ENCODE results near the gene OGT. TPM values are rescaled to one million over a fixed set of nuclear protein-coding genes. Genes with fewer than 3 reads are reported as not detected.
"Not testable (repeated sequence)": the region's sequence is repeated elsewhere in the genome, so short reads cannot be mapped to it uniquely, and the experiment has no call there.

OGT gene
- total RNA-seq, 4 donors from 2014 or later, result 175 to 256 (median 231) TPM

DNA sequence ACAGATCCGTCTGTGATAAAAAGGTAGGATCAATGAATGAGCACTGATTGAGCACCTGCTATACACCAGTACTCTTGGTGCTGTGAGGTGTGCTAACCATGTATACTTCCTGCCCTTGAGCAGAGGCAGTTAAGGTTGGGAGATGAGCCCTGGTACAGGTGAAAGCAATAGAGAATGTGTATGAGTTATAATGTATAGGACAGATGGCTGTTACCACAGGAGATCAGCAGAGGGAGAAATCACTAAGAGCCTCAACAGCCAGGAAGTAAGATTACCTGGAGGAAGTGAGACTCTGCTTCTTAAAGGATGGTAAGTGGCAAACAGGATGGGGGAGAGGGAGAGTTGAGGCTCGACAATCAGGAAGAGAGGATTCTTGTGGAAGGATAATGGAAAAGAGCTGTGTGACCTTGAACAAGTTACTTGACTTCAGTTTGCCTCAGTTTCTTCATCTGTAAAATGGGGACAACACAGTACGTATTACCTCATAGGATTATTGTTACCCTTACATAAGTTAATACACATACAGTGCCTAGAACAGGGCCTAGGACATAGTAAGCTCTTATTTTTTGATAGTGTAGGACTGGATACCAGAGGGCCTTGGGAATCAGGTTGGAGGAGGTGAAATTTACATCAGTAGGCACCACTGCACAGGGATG lies 76.3 kb downstream of the OGT start:
- Histone ChIP-seq H3K27ac (no peak overlapping the region), H3K27me3 (no peaks in the 10 kb centered on the region), H3K4me3 (no peak overlapping the region), H3K4me1 (no peaks in the 10 kb centered on the region), H3K9me3 (no peaks in the 10 kb centered on the region), H3K36me3 (peaks cover 0 to 85% (median 0%) of the 10 kb centered on the region in 3 donors)
- WGBS, 2 donors, result 76 to 82% methylated on average over 3 of the region's 3 CpGs
- TF ChIP-seq POLR2A (IDR thresholded peaks at IDR 0.05), result no peak
- TF ChIP-seq EP300 (IDR thresholded peaks at IDR 0.05), result no peak
- no peak for TF ChIP-seq CTCF (IDR thresholded peaks at IDR 0.05)
- DNase-seq (ENCODE audit: low spot score in 2 of 2), result no peak

- not testable (repeated sequence) for H3K27ac ChIP-seq; H3K4me3 ChIP-seq; H3K27me3 ChIP-seq; H3K9me3 ChIP-seq; DNase-seq (ENCODE audit: low spot score in 2 of 2); H3K4me1 ChIP-seq
- WGBS, 2 donors, result 88 to 90% methylated on average over 3 to 9 of the region's 9 CpGs
- peaks cover 0 to 74% (median 0%) of the 10 kb centered on the region in 3 donors for H3K36me3 ChIP-seq
These were observed 78.8 kb downstream of the OGT start for GRCh38 chrX:71611736-71612135.

DNA sequence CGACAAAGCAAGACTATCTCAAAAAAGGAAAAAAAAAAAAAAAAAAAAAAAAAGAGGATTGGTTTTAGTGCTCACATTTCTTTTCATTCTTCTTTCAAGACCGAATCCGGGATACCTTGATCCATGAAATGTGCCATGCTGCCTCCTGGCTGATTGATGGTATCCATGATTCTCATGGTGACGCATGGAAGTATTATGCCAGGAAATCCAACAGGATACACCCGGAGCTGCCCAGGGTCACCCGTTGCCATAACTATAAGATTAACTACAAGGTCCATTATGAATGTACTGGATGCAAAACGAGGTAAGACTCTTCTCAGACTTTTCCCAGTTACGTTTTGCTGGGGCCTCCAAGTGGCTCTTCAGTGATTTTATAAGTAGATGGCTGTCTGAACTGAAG lies 79.4 kb downstream of the OGT start:
- no peaks in the 10 kb centered on the region for H3K4me1 ChIP-seq
- H3K4me3 ChIP-seq, result no peak overlapping the region
- no peak for TF ChIP-seq CTCF (IDR thresholded peaks at IDR 0.05)
- no peak for TF ChIP-seq EP300 (IDR thresholded peaks at IDR 0.05)
- no peak for TF ChIP-seq POLR2A (IDR thresholded peaks at IDR 0.05)
- 84 to 85% methylated on average over 8 of the region's 8 CpGs for WGBS, 2 donors
- H3K27ac ChIP-seq, result no peak overlapping the region
- no peaks in the 10 kb centered on the region for H3K9me3 ChIP-seq
- peaks cover 0 to 74% (median 0%) of the 10 kb centered on the region in 3 donors for H3K36me3 ChIP-seq
- no peak for DNase-seq (ENCODE audit: low spot score in 2 of 2)
- H3K27me3 ChIP-seq, result no peaks in the 10 kb centered on the region

- Histone ChIP-seq H3K4me1 (peaks cover 0 to 3% (median 0%) of the 10 kb centered on the region in 4 donors), H3K27me3 (no peaks in the 10 kb centered on the region), H3K27ac (no peak overlapping the region), H3K4me3 (no peak overlapping the region), H3K9me3 (no peaks in the 10 kb centered on the region), H3K36me3 (peaks cover 0 to 49% (median 0%) of the 10 kb centered on the region in 3 donors)
- 93% methylated on average over 4 of the region's 4 CpGs for WGBS, 2 donors
- no peak for DNase-seq (ENCODE audit: low spot score in 2 of 2)
- TF ChIP-seq CTCF (IDR thresholded peaks at IDR 0.05) (no peak), EP300 (IDR thresholded peaks at IDR 0.05) (no peak), POLR2A (IDR thresholded peaks at IDR 0.05) (no peak)
These were observed 82.2 kb downstream of the OGT start for GRCh38 chrX:71615056-71615455.

DNA sequence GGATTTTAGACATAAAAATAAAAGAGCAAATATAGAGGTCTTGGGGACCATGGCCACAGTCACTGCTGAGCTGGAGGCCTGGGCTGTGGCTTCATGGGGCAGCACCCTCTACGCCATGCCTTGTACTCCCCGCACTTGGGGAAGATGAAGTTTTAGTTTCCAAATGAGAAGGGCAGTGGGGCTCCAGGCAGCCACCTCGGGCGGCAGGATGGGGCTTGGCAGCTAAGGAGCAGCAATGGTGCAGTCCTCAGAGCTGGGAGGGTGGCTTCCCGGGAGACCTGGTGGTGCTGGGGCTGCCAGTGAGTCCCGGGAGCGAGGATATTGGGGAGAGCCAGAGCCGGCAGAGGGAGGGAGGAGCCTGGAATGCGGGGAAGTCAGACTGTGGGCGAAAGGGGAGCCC lies 83.0 kb downstream of the OGT start:
- no peak for DNase-seq (ENCODE audit: low spot score in 2 of 2)
- Histone ChIP-seq H3K36me3 (peaks cover 0 to 40% (median 0%) of the 10 kb centered on the region in 3 donors), H3K27ac (peak overlapping the region in 1 of 4 donors; percentile 26), H3K27me3 (no peaks in the 10 kb centered on the region), H3K4me1 (peaks cover 0 to 3% (median 0%) of the 10 kb centered on the region in 4 donors), H3K9me3 (no peaks in the 10 kb centered on the region), H3K4me3 (no peak overlapping the region)
- TF ChIP-seq EP300 (IDR thresholded peaks at IDR 0.05) (no peak), POLR2A (IDR thresholded peaks at IDR 0.05) (no peak), CTCF (IDR thresholded peaks at IDR 0.05) (no peak)
- 86 to 90% methylated on average over 10 of the region's 10 CpGs for WGBS, 2 donors

All from tibial nerve (tissue), 4 donors.